H1 (cell line): ENCODE results near the gene CCL5. TPM values are rescaled to one million over a fixed set of nuclear protein-coding genes. Genes with fewer than 3 reads are reported as not detected.

ENCODE experiments used
- ATF3 ChIP-seq: IDR thresholded peaks from 2 replicates; pipeline ENCODE4 v1.6.1; 2011; ENCODE audit warnings: low read depth, mild to moderate bottlenecking, low read length; ENCODE audit not compliant: insufficient read depth
- polyA plus RNA-seq, 7 experiments: library from polyadenylated mRNA; depleted of rRNA in 3 of 7; stranded (reverse) in 5 of 7; unstranded in 2 of 7; fragments of >200 nt in 5 of 7; fragments of 200-250 nt in 2 of 7; gene quantifications; 1 replicate in 5 of 7; 2 replicates in 1 of 7; 4 replicates in 1 of 7; pipeline versions ENCODE4 v1.2.1 to v1.2.3, GENCODE V29; 2011 to 2013; ENCODE audit warnings: missing spikeins in 2 of 7, mixed read lengths in 2 of 7
- total RNA-seq: library from RNA; stranded (reverse); fragmentation: NEBNext Ultra II Directional; extraction: Animal tissue kit (Norgen Biotek cat#: 25700); gene quantifications from 2 replicates; pipeline ENCODE4 v1.2.1, GENCODE V29; 2021

The CCL5 gene
- total and polyA plus RNA-seq, 2 of the 8 experiments (the other 6 are each of a cell fraction or from before 2014, with no cell fraction given) = not detected

GRCh38 chr17:35865412-35866340, 14.5 kb downstream of the CCL5 start (continued):
- no peak for TF ChIP-seq ATF3
